Loucy (cell line): ENCODE data around the gene SAMSN1.

Source experiments
- H2AFZ ChIP-seq: fragments of 200-600 bp; sonication (generic); 2 replicates; pipeline ENCODE4 v1.6.0; 2016; ENCODE audit warnings: antibody characterized with exemption, mild to moderate bottlenecking, low read length, moderate library complexity
- H3F3A ChIP-seq: fragments of 200-600 bp; 2 replicates; pipeline ENCODE4 v1.6.0; 2016; ENCODE audit warnings: antibody characterized with exemption, low read depth, mild to moderate bottlenecking
- H3K27me3 ChIP-seq: fragments of 200-600 bp; sonication (generic); 2 replicates; pipeline ENCODE4 v1.6.1; 2014; ENCODE audit warnings: low read length, mild to moderate bottlenecking; ENCODE audit not compliant: insufficient read depth, poor library complexity, severe bottlenecking
- H3K36me3 ChIP-seq: fragments of 200-600 bp; sonication (generic); 2 replicates; pipeline ENCODE4 v1.6.1; 2016; ENCODE audit warnings: low read length; ENCODE audit not compliant: insufficient read depth
- H3K4me1 ChIP-seq: fragments of 200-600 bp; sonication (generic); 2 replicates; pipeline ENCODE4 v1.5.1; 2014; ENCODE audit warnings: low read length, mild to moderate bottlenecking; ENCODE audit not compliant: insufficient read depth, poor library complexity, severe bottlenecking
- H3K4me2 ChIP-seq: fragments of 200-600 bp; sonication (generic); 2 replicates; pipeline ENCODE4 v1.6.0; 2014; ENCODE audit warnings: antibody characterized with exemption, low read length, low read depth, mild to moderate bottlenecking; ENCODE audit not compliant: poor library complexity, severe bottlenecking
- H3K4me3 ChIP-seq: fragments of 200-600 bp; sonication (generic); 2 replicates; pipeline ENCODE4 v1.5.1; 2014; ENCODE audit warnings: low read length, mild to moderate bottlenecking, mixed read lengths; ENCODE audit not compliant: poor library complexity, severe bottlenecking
- H3K79me2 ChIP-seq: fragments of 200-600 bp; sonication (generic); 2 replicates; pipeline ENCODE4 v1.6.1; 2014; ENCODE audit warnings: low read length; ENCODE audit not compliant: insufficient read depth
- H3K9ac ChIP-seq: fragments of 200-600 bp; sonication (generic); 2 replicates; pipeline ENCODE4 v1.6.0; 2014; ENCODE audit warnings: mild to moderate bottlenecking, low read depth, low read length, moderate library complexity; ENCODE audit not compliant: poor library complexity, severe bottlenecking
- H3K9me2 ChIP-seq: fragments of 200-600 bp; sonication (generic); replicated peaks from 2 replicates; pipeline ENCODE4 v1.6.1; 2016; ENCODE audit warnings: low read depth, low read length, mixed read lengths
- H3K9me3 ChIP-seq: fragments of 200-600 bp; sonication (generic); 2 replicates; pipeline ENCODE4 v1.6.1; 2014; ENCODE audit warnings: mild to moderate bottlenecking, antibody characterized with exemption, low read length, low read depth; ENCODE audit not compliant: insufficient read depth
- H4K20me1 ChIP-seq: fragments of 200-600 bp; sonication (generic); 2 replicates; pipeline ENCODE4 v1.6.0; 2014; ENCODE audit warnings: antibody characterized with exemption, low read length, mild to moderate bottlenecking; ENCODE audit not compliant: insufficient read depth, poor library complexity, severe bottlenecking
- CTCF ChIP-seq: fragments of 200-600 bp; sonication (generic); conservative IDR thresholded peaks from 2 replicates; pipeline ENCODE4 v1.5.1; 2014; ENCODE audit warnings: mild to moderate bottlenecking, antibody characterized with exemption, low read length
- EZH2phosphoT487 ChIP-seq: fragments of 200-600 bp; IDR thresholded peaks from 2 replicates; pipeline ENCODE4 v1.6.1; 2018; ENCODE audit warnings: antibody characterized with exemption, mild to moderate bottlenecking, moderate library complexity, borderline replicate concordance

Gene SAMSN1

GRCh38 chr21:14557413-14557812 is 11.3 kb upstream of the SAMSN1 start:
- TF ChIP-seq CTCF (no peak), EZH2phosphoT487 (no peak)
- Histone ChIP-seq H4K20me1 (no peaks in the 10 kb centered on the region), H3K9ac (no peak overlapping the region), H3K27me3 (no peaks in the 10 kb centered on the region), H3K9me3 (peaks cover 9% of the 10 kb centered on the region; the same call in 1 of the 2 replicates), H3K36me3 (no peaks in the 10 kb centered on the region; the same call in 1 of the 2 replicates), H3K79me2 (no peaks in the 10 kb centered on the region), H3K4me3 (no peak overlapping the region), H3K4me1 (peaks cover 18% of the 10 kb centered on the region), H2AFZ (no peak overlapping the region), H3K4me2 (no peak overlapping the region), H3K9me2 (no peaks in the 10 kb centered on the region), H3F3A (no peaks in the 10 kb centered on the region)

- H4K20me1 ChIP-seq = no peaks in the 10 kb centered on the region
- H3K9me3 ChIP-seq = no peaks in the 10 kb centered on the region
- H3K4me2 ChIP-seq = no peak overlapping the region
- TF ChIP-seq CTCF (no peak), EZH2phosphoT487 (no peak)
- H3K4me3 ChIP-seq = no peak overlapping the region
- no peak overlapping the region for H3K9ac ChIP-seq
- H2AFZ ChIP-seq = 0 out of 2 replicates have a peak overlapping the region, but pooled peaks have one; percentile 7
- no peaks in the 10 kb centered on the region for H3K9me2 ChIP-seq
- H3K79me2 ChIP-seq = no peaks in the 10 kb centered on the region
- H3K4me1 ChIP-seq = peaks cover 28% of the 10 kb centered on the region
- no peaks in the 10 kb centered on the region for H3F3A ChIP-seq
- no peaks in the 10 kb centered on the region for H3K27me3 ChIP-seq
- no peaks in the 10 kb centered on the region for H3K36me3 ChIP-seq
Measured at GRCh38 chr21:14554948-14555347, 8.8 kb upstream of the SAMSN1 start.

- H2AFZ ChIP-seq = no peak overlapping the region
- no peak overlapping the region for H3K4me2 ChIP-seq
- no peak overlapping the region for H3K4me3 ChIP-seq
- no peak for TF ChIP-seq EZH2phosphoT487
- no peak for TF ChIP-seq CTCF
- H3F3A ChIP-seq = no peaks in the 10 kb centered on the region
- H3K79me2 ChIP-seq = no peaks in the 10 kb centered on the region
- no peaks in the 10 kb centered on the region for H3K9me3 ChIP-seq
- H3K36me3 ChIP-seq = no peaks in the 10 kb centered on the region
- no peaks in the 10 kb centered on the region for H3K9me2 ChIP-seq
- no peak overlapping the region for H3K9ac ChIP-seq
- no peaks in the 10 kb centered on the region for H4K20me1 ChIP-seq
- H3K4me1 ChIP-seq = peaks cover 43% of the 10 kb centered on the region
- H3K27me3 ChIP-seq = no peaks in the 10 kb centered on the region
Measured at GRCh38 chr21:14553422-14553821, 7.3 kb upstream of the SAMSN1 start.
